ENCODE measurements around the gene MED13L. TPM values are rescaled to one million over a fixed set of nuclear protein-coding genes. Genes with fewer than 3 reads are reported as not detected.
A peak's percentile ranks its signal among the peaks of the same experiment; 100 is the strongest.
"Not testable (repeated sequence)": the region's sequence is repeated elsewhere in the genome, so short reads cannot be mapped to it uniquely, and the experiment has no call there.

Gene MED13L
- total and polyA plus RNA-seq, 4 donors, result 7.9 to 94.0 (median 37.7) TPM

DNA sequence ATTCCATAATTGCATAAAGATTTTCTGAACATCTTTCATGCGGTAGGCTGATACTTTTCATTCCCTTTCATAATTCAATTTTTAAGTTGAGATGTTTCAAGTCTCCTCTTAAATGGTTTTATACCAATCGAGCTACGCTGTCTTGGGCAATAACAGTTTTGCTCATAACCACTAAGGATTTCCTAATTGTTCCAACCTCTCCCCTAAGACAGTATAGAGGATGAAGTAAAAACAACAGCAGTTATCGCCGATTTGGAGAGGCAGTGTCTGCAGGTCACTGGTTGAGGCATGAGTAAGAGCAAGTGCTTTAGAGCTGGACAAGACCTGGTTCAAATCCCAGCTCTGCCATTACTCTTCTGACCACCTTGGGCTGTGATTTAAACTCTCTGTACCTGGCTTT is 6.9 kb upstream of the MED13L start (continued):
- TF ChIP-seq, protein P1, sequence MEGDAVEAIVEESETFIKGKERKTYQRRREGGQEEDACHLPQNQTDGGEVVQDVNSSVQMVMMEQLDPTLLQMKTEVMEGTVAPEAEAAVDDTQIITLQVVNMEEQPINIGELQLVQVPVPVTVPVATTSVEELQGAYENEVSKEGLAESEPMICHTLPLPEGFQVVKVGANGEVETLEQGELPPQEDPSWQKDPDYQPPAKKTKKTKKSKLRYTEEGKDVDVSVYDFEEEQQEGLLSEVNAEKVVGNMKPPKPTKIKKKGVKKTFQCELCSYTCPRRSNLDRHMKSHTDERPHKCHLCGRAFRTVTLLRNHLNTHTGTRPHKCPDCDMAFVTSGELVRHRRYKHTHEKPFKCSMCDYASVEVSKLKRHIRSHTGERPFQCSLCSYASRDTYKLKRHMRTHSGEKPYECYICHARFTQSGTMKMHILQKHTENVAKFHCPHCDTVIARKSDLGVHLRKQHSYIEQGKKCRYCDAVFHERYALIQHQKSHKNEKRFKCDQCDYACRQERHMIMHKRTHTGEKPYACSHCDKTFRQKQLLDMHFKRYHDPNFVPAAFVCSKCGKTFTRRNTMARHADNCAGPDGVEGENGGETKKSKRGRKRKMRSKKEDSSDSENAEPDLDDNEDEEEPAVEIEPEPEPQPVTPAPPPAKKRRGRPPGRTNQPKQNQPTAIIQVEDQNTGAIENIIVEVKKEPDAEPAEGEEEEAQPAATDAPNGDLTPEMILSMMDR (IDR thresholded peaks at IDR 0.05; ENCODE audit: low read depth, low read length, missing input control), result no peak
- TF ChIP-seq JUND (IDR thresholded peaks at IDR 0.05), result no peak
- TF ChIP-seq YY1 (IDR thresholded peaks at IDR 0.05), result no peak

DNA sequence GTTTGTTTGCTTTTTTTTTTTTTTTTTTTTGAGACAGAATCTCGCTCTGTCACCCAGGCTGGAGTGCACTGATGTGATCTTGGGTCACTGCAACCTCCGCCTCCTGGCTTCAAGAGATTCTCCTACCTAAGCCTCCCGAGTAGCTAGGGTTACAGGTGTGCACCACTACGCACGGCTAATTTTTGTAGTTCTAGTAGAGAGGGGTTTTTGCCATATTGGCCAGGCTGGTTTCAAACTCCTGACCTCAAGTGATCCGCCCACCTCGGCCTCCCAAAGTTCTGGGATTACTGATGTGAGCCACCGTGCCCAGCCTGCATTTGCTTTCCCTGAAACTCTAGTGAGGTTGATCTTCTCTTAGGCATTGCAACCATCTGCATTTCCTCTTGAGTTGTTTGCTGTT is 6.4 kb upstream of the MED13L start:
- H3K4me1 ChIP-seq (ENCODE audit: control insufficient read depth in 4 of 4, insufficient read depth in 4 of 4, low read length in 3 of 4); H3K36me3 ChIP-seq (ENCODE audit: control insufficient read depth in 4 of 4, insufficient read depth in 3 of 4, low read depth in 1 of 4, low read length in 3 of 4); H3K4me3 ChIP-seq (ENCODE audit: low read depth in 1 of 3, low read length in 3 of 3); H3K9me3 ChIP-seq (ENCODE audit: control insufficient read depth in 4 of 4, low read length in 3 of 4); DNase-seq (ENCODE audit: low spot score); H3K27ac ChIP-seq (ENCODE audit: low read depth in 1 of 2, low read length in 2 of 2); H3K9ac ChIP-seq (ENCODE audit: low read depth in 1 of 2, low read length in 2 of 2); H3K27me3 ChIP-seq (ENCODE audit: control insufficient read depth in 4 of 4, insufficient read depth in 4 of 4, low read length in 3 of 4): not testable (repeated sequence)
- 88% methylated on average over 8 of the region's 8 CpGs for WGBS

GRCh38 chr12:116282371-116283286 is 5.1 kb upstream of the MED13L start:
- no peak for TF ChIP-seq EGR1 (IDR thresholded peaks at IDR 0.05; ENCODE audit: low read depth in 2 of 2)
- TF ChIP-seq HNF4G (IDR thresholded peaks at IDR 0.05), result no peak
- TF ChIP-seq RXRA (IDR thresholded peaks at IDR 0.05), result no peak
- peak; percentile 21 for TF ChIP-seq YY1 (IDR thresholded peaks at IDR 0.05)
- no peak for TF ChIP-seq MAX (IDR thresholded peaks at IDR 0.05)
- DNase-seq (ENCODE audit: low spot score), result no peak
- H3K4me3 ChIP-seq (ENCODE audit: low read depth in 1 of 3, low read length in 3 of 3), result no peak overlapping the region
- 43% methylated on average over 15 of the region's 15 CpGs for WGBS
- H3K27ac ChIP-seq (ENCODE audit: low read depth in 1 of 2, low read length in 2 of 2), result no peak overlapping the region
- H3K27me3 ChIP-seq (ENCODE audit: control insufficient read depth in 4 of 4, insufficient read depth in 4 of 4, low read length in 3 of 4), result no peaks in the 10 kb centered on the region
- no peaks in the 10 kb centered on the region for H3K9me3 ChIP-seq (ENCODE audit: control insufficient read depth in 4 of 4, low read length in 3 of 4)
- no peaks in the 10 kb centered on the region for H3K36me3 ChIP-seq (ENCODE audit: control insufficient read depth in 4 of 4, insufficient read depth in 3 of 4, low read depth in 1 of 4, low read length in 3 of 4)
- no peak overlapping the region for H3K9ac ChIP-seq (ENCODE audit: low read depth in 1 of 2, low read length in 2 of 2)
- peaks cover 0 to 12% (median 2%) of the 10 kb centered on the region in 4 donors for H3K4me1 ChIP-seq (ENCODE audit: control insufficient read depth in 4 of 4, insufficient read depth in 4 of 4, low read length in 3 of 4)

GRCh38 chr12:116280595-116281290 is 3.2 kb upstream of the MED13L start:
- Histone ChIP-seq H3K4me1 (ENCODE audit: control insufficient read depth in 4 of 4, insufficient read depth in 4 of 4, low read length in 3 of 4) (peaks cover 0 to 17% (median 4%) of the 10 kb centered on the region in 4 donors), H3K9ac (ENCODE audit: low read depth in 1 of 2, low read length in 2 of 2) (no peak overlapping the region), H3K4me3 (ENCODE audit: low read depth in 1 of 3, low read length in 3 of 3) (no peak overlapping the region), H3K27me3 (ENCODE audit: control insufficient read depth in 4 of 4, insufficient read depth in 4 of 4, low read length in 3 of 4) (no peaks in the 10 kb centered on the region), H3K36me3 (ENCODE audit: control insufficient read depth in 4 of 4, insufficient read depth in 3 of 4, low read depth in 1 of 4, low read length in 3 of 4) (no peaks in the 10 kb centered on the region), H3K27ac (ENCODE audit: low read depth in 1 of 2, low read length in 2 of 2) (no peak overlapping the region), H3K9me3 (ENCODE audit: control insufficient read depth in 4 of 4, low read length in 3 of 4) (no peaks in the 10 kb centered on the region)
- 45% methylated on average over 5 of the region's 5 CpGs for WGBS
- no peak for DNase-seq (ENCODE audit: low spot score)
- TF ChIP-seq YY1 (IDR thresholded peaks at IDR 0.05), result no peak
- TF ChIP-seq JUND (IDR thresholded peaks at IDR 0.05), result no peak
- TF ChIP-seq HNF4A (conservative IDR thresholded peaks at IDR 0.05), result no peak
- TF ChIP-seq, protein P2, sequence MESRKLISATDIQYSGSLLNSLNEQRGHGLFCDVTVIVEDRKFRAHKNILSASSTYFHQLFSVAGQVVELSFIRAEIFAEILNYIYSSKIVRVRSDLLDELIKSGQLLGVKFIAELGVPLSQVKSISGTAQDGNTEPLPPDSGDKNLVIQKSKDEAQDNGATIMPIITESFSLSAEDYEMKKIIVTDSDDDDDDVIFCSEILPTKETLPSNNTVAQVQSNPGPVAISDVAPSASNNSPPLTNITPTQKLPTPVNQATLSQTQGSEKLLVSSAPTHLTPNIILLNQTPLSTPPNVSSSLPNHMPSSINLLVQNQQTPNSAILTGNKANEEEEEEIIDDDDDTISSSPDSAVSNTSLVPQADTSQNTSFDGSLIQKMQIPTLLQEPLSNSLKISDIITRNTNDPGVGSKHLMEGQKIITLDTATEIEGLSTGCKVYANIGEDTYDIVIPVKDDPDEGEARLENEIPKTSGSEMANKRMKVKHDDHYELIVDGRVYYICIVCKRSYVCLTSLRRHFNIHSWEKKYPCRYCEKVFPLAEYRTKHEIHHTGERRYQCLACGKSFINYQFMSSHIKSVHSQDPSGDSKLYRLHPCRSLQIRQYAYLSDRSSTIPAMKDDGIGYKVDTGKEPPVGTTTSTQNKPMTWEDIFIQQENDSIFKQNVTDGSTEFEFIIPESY (IDR thresholded peaks at IDR 0.05), result no peak
- TF ChIP-seq RAD21 (IDR thresholded peaks at IDR 0.05), result no peak
- TF ChIP-seq, protein P1 (IDR thresholded peaks at IDR 0.05; ENCODE audit: low read depth, low read length, missing input control), result no peak
- TF ChIP-seq SP1 (IDR thresholded peaks at IDR 0.05), result no peak
- TF ChIP-seq, protein P3, sequence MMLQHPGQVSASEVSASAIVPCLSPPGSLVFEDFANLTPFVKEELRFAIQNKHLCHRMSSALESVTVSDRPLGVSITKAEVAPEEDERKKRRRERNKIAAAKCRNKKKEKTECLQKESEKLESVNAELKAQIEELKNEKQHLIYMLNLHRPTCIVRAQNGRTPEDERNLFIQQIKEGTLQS (IDR thresholded peaks at IDR 0.05), result no peak
- no peak for TF ChIP-seq GABPA (IDR thresholded peaks at IDR 0.05 in 1 of 2, conservative IDR thresholded peaks at IDR 0.05 in 1 of 2)
- no peak for TF ChIP-seq NR2F2 (IDR thresholded peaks at IDR 0.05)
